Retinal pigment epithelial cell (primary cell): ENCODE measurements around the gene GNA12.

Source experiments
- DNase-seq: peaks from one replicate; pipeline ENCODE4 v3.0.0-alpha.2; 2010; ENCODE audit warnings: low read depth
- H3K4me3 ChIP-seq: 2 replicates; pipeline ENCODE4 v1.5.1; 2011; ENCODE audit warnings: mild to moderate bottlenecking, low read length, control low read depth, moderate library complexity
- CTCF ChIP-seq: conservative IDR thresholded peaks from 2 replicates; pipeline ENCODE4 v1.5.1; 2011; ENCODE audit warnings: low read depth, low read length, control low read depth, inconsistent platforms

Gene GNA12

GRCh38 chr7:2838873-2839578 is 5.1 kb downstream of the GNA12 start:
- H3K4me3 ChIP-seq: no peak overlapping the region
- DNase-seq: no peak
- no peak for TF ChIP-seq CTCF

- no peak for DNase-seq
- no peak overlapping the region for H3K4me3 ChIP-seq
- TF ChIP-seq CTCF: no peak
Measured at GRCh38 chr7:2838451-2838850, 5.7 kb downstream of the GNA12 start.

GRCh38 chr7:2837496-2837895 is 6.6 kb downstream of the GNA12 start:
- TF ChIP-seq CTCF: no peak
- H3K4me3 ChIP-seq: no peak overlapping the region
- no peak for DNase-seq

GRCh38 chr7:2834748-2835441 is 9.2 kb downstream of the GNA12 start:
- no peak overlapping the region for H3K4me3 ChIP-seq
- TF ChIP-seq CTCF: no peak
- DNase-seq: no peak

- DNase-seq: no peak
- TF ChIP-seq CTCF: no peak
- H3K4me3 ChIP-seq: no peak overlapping the region
Measured at GRCh38 chr7:2833083-2833910, 10.8 kb downstream of the GNA12 start.

GRCh38 chr7:2832461-2832860 is 11.6 kb downstream of the GNA12 start:
- TF ChIP-seq CTCF: no peak
- DNase-seq: no peak
- no peak overlapping the region for H3K4me3 ChIP-seq
